Superior temporal gyrus (tissue), 1 donor: ENCODE results near the gene SLC7A11.
A peak's percentile ranks its signal among the peaks of the same experiment; 100 is the strongest.
"Not testable (repeated sequence)": the region's sequence is repeated elsewhere in the genome, so short reads cannot be mapped to it uniquely, and the experiment has no call there.

Source experiments
- DNase-seq: peaks from one replicate; pipeline ENCODE4 v3.0.0-alpha.2; 2016; ENCODE audit errors: extremely low spot score

SLC7A11 gene

DNA sequence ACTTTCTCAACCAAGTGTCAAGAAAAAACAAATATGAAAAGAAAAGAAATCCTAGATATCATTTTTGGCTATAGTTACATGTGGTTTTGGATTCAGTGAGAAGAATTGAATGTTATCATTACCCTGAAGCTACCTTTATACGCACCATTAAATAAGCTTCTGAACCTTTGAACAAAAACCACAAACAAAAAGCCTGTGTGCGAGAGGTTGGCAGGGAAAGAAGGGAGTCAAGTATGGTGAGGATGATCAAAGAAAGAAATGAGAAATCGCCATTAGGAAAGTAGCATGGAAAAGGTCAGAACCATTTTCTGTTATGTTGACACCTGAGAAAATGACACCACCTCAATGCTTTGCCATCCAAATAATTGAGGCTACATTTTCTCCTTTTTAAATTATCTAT, 1.2 kb upstream of the SLC7A11 start:
- no peak for DNase-seq

DNA sequence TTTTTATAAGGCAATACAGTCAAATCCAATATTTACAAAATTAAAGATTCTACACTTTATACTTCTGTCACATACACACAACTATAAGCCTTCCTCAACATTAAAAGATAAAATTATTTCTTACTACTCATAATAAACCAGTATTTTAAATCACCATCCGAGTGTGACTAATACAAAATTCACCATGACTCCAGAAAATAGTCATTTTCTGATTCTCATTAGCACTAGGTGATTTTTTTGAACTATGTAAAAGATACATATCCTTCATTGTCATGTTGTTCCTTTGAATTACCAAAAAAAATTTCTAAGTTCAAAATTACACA, 646 bp upstream of the SLC7A11 start:
- DNase-seq, result no peak

DNA sequence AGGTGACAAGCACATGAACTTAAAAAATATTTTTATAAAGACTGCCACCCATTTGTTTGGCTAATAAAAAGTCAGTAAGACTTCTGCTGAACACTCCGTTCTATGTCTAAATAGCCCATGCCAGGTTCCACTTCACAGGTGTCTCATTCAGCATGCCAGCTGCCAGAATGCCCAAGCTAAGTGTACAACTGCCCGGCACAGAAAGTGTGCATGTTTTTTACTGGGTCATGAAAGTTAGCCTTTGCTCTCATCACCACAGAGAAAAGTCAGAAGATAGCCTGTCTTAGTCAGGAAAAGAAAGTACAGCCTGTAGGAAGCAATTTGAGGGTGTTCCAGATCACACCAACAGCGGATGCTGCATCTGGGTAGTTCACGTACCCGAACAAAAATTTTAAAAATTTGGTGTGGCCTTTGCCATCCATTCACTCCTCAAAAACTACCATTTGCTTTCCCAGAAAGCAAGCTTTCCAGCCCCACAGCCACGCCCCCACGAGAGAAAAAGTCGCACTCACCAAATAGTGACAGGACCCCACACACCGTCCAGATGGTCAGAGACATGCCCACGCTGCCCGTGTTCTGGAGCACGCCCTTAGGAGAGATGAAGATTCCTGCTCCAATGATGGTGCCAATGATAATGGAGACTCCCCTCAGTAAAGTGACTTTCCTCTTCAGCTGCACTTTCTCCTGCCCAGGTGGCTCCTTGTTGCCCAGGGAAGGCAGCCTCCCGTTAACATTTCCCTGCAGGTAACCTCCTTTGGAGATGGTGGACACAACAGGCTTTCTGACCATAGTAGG, 671 bp downstream of the SLC7A11 start:
- no peak for DNase-seq

DNA sequence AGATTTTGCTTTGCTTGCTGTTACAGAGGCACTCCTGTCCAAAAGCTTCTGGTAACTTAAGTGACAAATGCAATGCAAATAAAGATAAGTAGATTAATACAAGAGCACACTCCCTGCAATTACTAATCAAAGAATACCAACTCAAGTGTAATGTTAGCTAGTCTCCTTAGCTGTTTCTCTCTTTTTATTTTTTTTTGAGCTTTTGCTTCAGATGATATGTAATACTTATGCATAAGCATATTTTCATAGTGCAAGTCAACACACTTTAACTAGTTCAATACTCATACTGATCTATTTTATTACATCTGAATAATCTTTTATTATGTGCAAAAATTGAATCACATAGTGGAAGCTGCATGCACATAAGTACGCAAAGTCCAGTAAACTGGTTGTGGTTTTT, 2.7 kb downstream of the SLC7A11 start:
- DNase-seq, result no peak

DNA sequence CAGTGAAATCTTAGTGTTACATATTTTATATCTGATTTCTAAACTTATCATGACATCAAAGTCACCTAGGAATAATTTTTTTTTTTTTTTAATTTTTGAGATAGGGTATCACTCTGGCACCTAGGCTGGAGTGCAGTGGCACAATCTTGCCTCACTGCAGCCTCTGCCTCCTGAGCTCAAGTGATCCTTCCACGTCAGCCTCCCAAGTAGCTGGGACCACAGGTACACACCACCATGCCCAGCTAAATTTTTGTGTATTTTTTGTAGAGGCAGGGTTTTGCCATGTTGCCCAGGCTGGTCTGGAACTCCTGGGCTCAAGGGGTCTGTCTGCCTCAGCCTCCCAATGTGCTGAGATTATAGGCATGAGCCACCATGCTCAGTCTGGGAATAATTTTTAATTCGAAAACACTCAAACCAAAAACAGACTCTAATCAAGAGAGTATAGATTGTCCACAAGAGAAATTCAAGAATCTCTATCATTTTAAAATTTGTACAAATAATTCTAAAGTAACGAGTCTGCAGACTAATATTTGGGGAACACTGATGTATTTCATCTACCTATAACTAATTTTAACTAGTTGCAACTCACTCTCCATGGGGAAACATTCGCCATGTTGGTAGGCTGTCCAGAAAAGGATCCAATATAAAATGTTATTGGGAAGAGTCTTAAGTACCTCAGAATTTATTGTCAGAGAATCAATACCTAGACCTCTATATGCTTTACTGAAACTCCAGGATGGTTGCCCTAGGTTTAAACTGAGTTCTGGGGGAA, 3.4 kb downstream of the SLC7A11 start:
- no peak for DNase-seq

DNA sequence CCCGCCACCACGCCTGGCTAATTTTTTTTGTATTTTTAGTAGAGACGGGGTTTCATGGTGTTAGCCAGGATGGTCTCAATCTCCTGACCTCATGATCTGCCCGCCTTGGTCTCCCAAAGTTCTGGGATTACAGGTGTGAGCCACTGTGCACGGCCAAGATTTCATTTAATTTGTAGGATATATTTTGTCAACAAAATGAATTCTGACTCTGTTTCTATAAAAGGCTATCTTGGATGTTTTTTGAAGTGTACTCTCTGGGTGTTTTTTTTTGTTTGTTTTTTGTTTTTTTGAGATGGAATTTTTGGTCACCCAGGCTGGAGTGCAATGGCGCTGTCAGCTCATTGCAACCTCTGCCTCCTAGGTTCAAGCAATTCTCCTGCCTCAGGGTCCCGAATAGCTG, 5.0 kb downstream of the SLC7A11 start:
- DNase-seq, result not testable (repeated sequence)

DNA sequence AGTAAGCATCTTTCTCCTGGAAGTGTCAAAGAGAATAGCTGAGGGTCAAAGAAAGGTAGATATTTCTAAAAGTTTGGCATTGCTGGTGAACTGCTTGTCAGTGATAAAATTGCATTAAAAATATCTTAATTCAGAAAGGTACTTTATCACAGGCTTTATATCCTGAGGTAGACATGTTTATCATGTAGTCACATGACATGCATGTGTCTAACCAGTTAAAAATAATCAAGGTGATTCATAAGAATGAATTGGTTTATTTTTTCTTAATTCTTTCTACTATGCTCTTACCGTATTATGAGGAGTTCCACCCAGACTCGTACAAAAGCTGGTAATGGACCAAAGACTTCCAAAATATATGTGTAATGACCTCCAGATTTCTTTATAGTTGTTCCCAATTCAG, 6.1 kb downstream of the SLC7A11 start:
- no peak for DNase-seq

DNA sequence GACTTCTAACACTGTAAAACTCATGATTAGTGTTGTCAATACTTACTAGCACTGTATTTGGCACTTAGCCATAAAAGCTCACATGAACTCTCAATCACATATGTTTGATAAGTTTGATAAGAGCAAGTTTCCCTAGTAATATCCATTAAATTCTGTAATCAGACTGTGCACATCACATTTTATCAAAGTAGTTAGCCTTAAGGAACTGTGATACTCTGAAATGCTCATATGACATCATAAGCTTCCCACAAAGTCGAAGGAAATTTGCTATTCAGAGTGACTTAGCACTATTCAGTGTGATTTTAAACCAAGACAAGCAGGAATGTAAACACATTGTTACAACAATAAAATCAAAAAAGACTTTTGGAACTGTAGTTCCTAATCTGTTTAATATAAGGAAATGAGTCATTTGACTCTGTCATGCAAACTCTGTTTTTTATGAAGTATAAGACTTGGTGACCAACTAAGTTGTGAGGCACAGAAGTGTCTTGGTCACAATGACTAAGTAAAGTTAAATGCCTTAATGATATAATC, 6.7 kb downstream of the SLC7A11 start:
- no peak for DNase-seq

DNA sequence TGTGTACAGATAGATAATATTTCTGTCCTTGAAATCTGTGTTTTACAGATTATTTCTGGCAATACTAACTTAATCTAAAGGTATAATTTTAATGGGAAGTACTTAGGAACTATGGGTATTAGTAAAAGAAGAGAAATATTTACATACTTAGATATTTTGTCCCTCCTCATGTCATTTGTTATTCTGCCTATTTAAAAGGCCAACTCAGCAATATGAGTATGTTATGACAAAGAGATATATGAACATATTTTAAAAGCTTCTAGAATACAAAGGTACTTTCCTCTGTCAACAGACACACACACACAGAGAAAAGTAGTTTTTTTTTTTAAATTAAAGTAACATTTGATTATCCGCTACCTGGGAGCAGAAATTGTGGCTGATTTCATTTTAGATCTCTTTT, 7.9 kb downstream of the SLC7A11 start:
- DNase-seq, result no peak

DNA sequence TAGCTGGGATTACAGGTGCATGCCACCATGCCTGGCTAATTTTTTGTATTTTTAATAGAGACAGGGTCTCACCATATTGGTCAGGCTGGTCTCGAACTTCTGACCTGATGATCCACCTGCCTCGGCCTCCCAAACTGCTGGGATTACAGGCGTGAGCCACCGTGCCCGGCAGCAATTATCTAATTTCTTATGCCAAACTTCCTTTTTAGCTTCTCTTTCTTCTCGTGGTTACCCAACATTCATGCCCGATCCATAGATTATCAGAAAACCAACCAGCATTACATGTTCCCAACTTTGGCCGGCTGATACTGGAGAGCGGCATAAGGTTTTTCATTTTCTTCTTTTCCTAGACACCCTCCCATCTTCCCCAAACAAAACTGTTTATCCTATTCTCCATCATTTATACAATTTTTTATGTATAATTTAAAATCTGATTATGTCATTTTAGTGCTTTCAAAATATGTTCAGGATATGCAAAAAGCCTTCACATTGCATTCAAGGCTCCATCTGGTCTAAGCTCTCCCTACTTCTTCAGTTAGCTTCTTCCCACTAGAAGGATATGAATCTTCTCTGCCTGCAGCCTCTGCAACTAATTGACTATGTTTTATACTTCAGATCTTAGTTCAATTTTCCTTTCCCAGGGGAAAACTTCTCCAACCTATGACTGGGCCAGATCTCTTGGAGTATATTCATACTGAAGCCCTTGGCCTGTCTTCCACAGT, 8.7 kb downstream of the SLC7A11 start:
- DNase-seq, result no peak

DNA sequence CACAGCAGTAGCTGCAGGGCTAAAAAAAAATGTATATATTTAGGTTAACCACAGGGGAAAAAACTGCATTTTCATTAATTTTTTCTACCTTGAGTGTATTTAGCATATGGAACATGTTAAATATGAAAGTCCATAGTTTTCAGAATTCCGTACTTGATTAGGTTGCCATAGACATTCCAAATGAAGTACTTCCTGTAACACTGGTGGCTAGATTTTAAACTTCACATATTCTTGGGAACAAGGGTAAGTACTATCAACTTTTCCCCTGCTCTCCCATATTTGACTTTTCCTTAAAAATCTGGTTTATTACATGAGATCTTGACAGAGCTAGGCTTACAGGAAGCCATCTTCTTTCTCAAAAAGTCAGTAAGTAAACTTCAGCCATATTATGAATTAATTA, 9.8 kb downstream of the SLC7A11 start:
- no peak for DNase-seq

DNA sequence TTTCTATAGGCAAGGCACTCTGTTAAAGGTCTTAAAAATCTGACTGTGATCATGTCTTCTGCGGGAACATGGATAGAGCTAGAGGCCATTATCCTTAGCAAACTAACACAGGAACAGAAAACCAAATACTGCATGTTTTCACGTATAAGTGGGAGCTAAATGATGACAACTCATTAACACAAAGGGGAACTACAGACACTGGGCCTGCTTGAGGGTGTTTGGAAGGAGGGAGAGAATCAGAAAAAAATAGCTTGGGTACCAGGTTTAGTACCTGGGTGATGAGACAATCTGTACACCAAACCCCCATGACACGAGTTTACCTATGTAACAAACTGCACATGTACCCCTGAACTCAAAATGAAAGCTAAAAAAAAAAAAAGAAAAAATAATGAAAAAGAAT, 12.1 kb downstream of the SLC7A11 start:
- no peak for DNase-seq

DNA sequence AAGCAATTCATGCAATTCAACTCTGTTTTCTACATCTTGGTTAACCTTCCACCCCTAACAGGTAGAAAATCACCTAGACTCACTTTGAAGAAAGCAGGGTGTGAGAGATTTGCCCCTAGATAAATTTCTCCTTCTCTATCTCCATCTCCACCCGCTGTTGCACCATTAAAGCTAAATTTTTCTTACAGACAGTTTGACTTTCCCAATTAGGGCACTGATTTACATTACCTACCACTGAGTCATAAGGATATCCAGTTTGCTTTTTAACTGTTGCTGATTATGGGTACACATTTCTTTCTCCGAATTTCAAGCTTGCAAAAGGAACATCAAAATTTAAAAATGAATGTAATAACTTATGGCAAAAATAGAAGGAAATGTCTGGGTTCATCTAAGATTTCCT, 13.0 kb downstream of the SLC7A11 start:
- no peak for DNase-seq

DNA sequence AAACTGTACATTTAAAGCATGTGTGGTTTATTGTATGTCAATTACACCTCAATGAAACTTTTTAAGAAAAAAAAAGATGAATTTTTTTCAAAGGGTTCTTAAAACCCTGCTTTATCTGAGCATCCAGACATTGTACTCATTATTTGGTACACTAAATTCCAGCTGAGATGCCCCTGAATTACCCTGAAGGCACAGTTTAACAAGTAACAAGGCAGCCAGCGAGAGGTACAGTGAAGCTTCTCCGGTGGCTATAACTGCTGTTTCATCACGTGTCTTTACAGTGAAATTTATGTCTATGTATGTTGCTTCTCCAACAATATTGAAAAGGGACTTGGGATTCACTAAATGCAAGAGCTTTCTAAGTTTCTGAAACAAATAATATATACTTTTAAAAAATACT, 15.8 kb downstream of the SLC7A11 start:
- DNase-seq, result no peak

DNA sequence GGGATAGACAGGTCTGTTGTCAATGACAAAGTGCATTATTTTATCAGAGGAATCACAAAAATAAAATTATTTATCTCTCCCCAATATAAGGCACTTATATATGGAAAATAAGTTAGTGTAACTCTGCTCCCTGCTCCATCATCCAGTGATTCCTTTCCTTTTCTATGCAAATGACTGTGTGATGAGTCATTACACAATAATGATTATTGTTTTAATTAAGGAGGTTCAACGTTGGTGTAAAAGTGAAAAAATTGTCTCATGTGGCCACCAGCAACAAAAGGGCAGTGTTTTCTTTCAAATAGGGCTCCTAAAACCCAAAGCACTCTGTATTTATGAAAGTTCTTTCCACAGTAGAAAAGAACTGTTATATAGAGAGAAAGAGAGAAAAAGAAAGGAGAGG, 16.7 kb downstream of the SLC7A11 start:
- DNase-seq, result no peak

DNA sequence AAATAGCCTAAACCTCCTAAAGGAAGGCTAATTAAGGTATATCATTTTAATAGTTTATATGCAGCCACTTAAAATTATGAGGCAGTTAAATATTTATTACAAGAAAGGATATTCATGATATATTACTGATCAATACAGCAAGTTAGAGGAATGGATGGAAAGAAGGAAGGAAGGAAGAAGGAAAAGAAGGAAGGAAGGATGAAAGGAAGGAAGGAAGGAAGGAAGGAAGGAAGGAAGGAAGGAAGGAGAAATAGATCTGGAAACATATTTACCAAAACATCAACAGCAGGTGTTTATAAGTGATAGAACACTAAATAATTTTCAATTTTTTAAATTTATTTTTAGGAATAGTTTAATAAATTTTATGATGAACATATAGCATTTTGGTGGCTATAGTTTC, 17.5 kb downstream of the SLC7A11 start:
- DNase-seq, result no peak

DNA sequence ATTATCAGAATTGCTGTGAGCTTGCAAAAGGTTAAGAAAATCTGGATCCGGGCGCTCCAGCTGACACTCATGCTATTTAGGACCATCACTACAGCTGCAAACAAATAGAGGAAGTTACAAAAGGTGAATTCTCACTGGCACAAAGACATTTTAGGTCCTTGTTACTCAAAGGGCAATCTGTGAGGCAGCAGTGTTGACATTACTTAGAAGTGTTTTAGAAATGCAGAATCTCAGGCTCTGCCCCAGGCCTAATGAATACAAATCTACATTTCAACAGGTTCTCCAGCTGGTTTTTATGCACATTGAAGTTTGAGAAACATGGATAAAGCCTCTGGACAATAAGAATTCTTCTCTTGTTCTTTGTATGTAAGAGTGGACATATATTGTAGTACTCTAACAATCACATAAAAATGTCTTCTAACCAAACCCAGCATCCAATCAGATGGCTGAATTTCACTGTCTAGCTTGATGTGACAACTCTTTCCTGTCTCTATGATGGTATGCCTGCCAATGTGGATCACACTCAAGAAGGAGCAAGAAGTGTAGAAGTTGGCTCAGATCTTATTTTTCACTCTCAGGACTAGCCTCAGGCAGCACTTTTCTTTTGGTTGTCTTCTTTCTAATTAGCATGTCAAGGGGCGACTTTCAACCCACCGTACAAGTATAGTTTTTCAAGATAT, 18.8 kb downstream of the SLC7A11 start:
- no peak for DNase-seq

DNA sequence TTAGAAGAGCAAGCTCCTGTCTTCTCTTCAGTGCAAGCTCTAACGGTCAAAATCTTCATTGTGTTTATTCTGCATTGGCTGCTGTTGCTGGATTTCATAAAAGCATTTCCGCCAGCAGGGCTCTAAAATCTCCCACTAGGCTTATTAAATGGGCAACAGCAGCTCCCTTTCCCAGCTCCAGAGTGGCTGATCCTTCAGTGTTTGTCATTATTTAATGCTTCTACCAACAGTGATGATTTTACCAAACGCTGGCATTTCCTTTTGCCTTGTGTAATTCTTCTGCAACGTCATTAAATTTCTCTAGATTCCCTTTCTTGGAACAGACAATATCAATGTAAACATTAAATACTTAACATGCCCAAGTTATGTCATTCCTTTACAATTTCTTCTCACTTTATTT, 20.1 kb downstream of the SLC7A11 start:
- DNase-seq, result no peak

DNA sequence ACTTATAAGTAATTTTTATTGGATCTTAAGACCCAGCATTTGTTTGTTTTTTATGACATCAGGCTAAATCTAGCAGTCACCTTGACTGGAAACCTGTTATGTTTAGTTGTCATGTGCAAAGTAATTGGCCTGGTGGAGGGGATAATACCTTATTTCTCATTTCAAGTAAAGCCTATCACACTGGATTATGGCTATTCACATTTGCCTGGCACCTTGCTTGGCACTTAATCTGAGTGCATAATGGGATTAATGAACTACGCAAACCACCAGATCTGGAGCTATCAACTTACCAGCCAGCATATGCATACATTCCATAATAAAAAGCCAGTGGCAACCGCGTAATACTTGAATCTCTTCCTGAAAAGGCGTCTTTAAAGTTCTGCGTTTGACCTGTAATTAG, 23.2 kb downstream of the SLC7A11 start:
- DNase-seq, result no peak

DNA sequence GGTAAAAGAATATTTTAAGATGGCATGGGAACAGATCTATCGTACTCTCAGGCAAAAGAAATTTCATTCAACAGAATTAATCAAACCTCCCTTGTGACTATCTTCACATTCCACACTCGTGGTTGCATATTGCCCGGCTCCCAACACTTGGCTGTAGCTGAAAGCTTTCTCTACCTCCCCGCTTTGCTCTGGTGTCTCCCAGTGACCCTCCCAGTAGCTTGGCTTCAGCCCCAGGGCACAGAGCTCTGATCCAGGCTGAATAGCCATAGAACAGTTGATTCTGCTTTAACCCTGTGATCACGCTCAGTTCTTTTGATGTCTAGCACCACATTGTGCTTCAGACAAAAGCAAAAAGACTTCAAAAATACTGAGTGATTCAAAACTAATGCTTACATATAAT, 24.6 kb downstream of the SLC7A11 start:
- peak; percentile 51 for DNase-seq

DNA sequence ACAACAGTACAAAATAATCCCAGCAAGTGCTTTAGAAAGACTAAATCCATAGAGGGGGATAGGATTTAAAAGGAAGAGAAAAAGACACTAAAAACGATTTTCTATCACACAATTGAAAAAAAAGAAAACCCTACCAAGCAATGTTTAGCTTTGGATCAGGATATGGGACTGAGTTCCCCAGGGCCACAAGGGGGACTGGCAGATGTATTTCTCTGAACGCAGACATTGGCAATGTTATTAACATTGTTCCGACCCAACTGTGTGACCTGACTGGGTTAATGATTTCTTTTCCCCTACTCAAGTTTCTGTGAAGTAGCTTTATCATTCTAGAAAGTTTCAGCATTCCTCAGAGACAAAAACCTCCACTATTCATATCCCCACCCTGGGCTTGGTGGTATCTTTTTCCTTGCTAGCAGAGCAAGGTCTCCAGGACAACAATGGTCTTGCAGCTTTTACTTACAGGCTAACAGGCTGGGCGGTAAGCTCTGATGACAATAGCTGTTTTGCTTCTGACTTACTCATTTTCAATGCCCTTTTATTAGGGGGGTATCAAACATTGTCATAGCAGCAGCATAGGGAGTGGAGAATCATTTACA, 25.8 kb downstream of the SLC7A11 start:
- no peak for DNase-seq

DNA sequence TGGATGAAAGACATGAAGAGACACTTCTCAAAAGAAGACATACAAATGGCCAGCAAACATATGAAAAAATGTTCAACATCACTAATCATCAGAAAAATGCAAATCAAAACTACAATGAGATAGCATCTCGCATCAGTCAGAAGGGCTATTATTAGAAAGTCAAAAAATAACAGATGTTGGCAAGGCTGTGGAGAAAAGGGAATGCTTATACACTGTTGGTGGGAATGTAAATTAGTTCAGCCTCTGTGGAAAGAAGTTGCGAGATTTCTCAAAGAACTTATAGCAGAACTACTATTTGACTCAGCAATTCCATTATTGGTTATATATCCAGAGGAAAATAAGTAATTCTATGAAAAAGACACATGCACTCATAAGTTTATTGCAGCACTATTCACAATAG, 31.6 kb downstream of the SLC7A11 start:
- not testable (repeated sequence) for DNase-seq
